HepG2 (cell line): ENCODE data around the gene GNAL. TPM values are rescaled to one million over a fixed set of nuclear protein-coding genes. Genes with fewer than 3 reads are reported as not detected.

Experiments used
- CREB1 ChIP-seq, 2 experiments: fragments of 450-650 bp in 1 of 2; IDR thresholded peaks; 2 replicates each; pipeline ENCODE4 v1.6.1; 2016 to 2017; ENCODE audit warnings: control low read depth in 1 of 2, mild to moderate bottlenecking in 1 of 2, missing compliant biosample characterization in 1 of 2, missing genetic modification characterization in 1 of 2
- HNRNPH1 ChIP-seq: fragments of 200-400 bp; formaldehyde crosslinking; optimal IDR thresholded peaks from 2 replicates; pipeline ENCODE3; 2017; ENCODE audit warnings: mild to moderate bottlenecking, low read depth, low read length
- KIAA2018 ChIP-seq: sonication (generic); formaldehyde crosslinking; IDR thresholded peaks from 2 replicates; pipeline ENCODE4 v1.5.0; 2020; ENCODE audit warnings: mild to moderate bottlenecking, missing genetic modification reagents, borderline replicate concordance
- POGZ ChIP-seq: sonication (generic); formaldehyde crosslinking; IDR thresholded peaks from 2 replicates; pipeline ENCODE4 v1.4.0; 2020; ENCODE audit warnings: mild to moderate bottlenecking, missing genetic modification reagents
- ZHX2 ChIP-seq, 2 experiments: sonication (generic) in 1 of 2; formaldehyde crosslinking in 1 of 2; IDR thresholded peaks; 2 replicates each; pipeline versions ENCODE4 v1.6.1 to v1.9.0; 2014 to 2022; ENCODE audit warnings: antibody characterized with exemption in 1 of 2, borderline replicate concordance in 1 of 2, inconsistent platforms in 1 of 2, low read depth in 1 of 2, missing genetic modification reagents in 1 of 2
- polyA plus RNA-seq, 8 experiments: library from polyadenylated mRNA; depleted of rRNA in 3 of 8; stranded (reverse) in 7 of 8; unstranded in 1 of 8; fragments of >200 nt; fragmentation: Illumina TruSeq in 4 of 8; extraction: Trizol in 4 of 8; gene quantifications; 2 replicates each; pipeline versions ENCODE4 v1.2.1 to v1.2.3, GENCODE V29; 2011 to 2016; ENCODE audit warnings: low read depth in 4 of 8, missing spikeins in 1 of 8, mixed read lengths in 1 of 8; ENCODE audit not compliant: insufficient read depth in 1 of 8
- total RNA-seq, 5 experiments: library from RNA; depleted of rRNA; stranded (reverse); fragments of >200 nt; fragmentation: Illumina TruSeq; extraction: Trizol; gene quantifications; 2 replicates each; pipeline ENCODE4 v1.2.3, GENCODE V29; 2016; ENCODE audit warnings: low read depth in 1 of 5

Gene GNAL
- total and polyA plus RNA-seq, 2 of the 13 experiments (the other 11 are each of a cell fraction or from before 2014, with no cell fraction given): 0.87 to 1.4 TPM

GRCh38 chr18:11749305-11749704, 60.2 kb downstream of the GNAL start (continued):
- TF ChIP-seq ZHX2 (IDR thresholded peaks at IDR 0.05; ENCODE audit: low read depth): no peak
- TF ChIP-seq ZHX2 (CRISPR knock-in tag; IDR thresholded peaks at IDR 0.05; ENCODE audit: borderline replicate concordance): no peak
- peak; percentile 95 for TF ChIP-seq CREB1 (IDR thresholded peaks at IDR 0.05)
- no peak for TF ChIP-seq CREB1 (CRISPR knock-in tag; IDR thresholded peaks at IDR 0.05)
- TF ChIP-seq POGZ: no peak
- TF ChIP-seq HNRNPH1: no peak
- TF ChIP-seq KIAA2018 (CRISPR knock-in tag): no peak
